G401 (cell line): ENCODE measurements around the gene ATG7. TPM values are rescaled to one million over a fixed set of nuclear protein-coding genes. Genes with fewer than 3 reads are reported as not detected.
"Not testable (repeated sequence)": the region's sequence is repeated elsewhere in the genome, so short reads cannot be mapped to it uniquely, and the experiment has no call there.

Experiments
- DNase-seq: peaks from one replicate; pipeline ENCODE4 v3.0.0-alpha.2; 2015; ENCODE audit warnings: low spot score
- in situ Hi-C: cut with HindIII; loops from 2 replicates; pipeline ENCODE4 v1.10.0; 2016; ENCODE audit warnings: low sequenced_read_pairs, mixed read lengths
- total RNA-seq: library from RNA; depleted of rRNA; stranded (reverse); fragments of >200 nt; shearing (Covaris generic); gene quantifications from 2 replicates; pipeline ENCODE4 v1.2.3, GENCODE V29; 2014

ATG7 gene
- total RNA-seq, 1 experiment from 2014 or later = 48.5 TPM

- in situ Hi-C loops = no loop called here
These were observed 204.5 kb downstream of the ATG7 start for GRCh38 chr3:11476735-11477144.

GRCh38 chr3:11477407-11477911 is 205.3 kb downstream of the ATG7 start:
- DNase-seq = no peak
- in situ Hi-C loops = no loop called here

More at GRCh38 chr3:11476735-11477144, 204.5 kb downstream of the ATG7 start:
- DNase-seq = no peak

DNA sequence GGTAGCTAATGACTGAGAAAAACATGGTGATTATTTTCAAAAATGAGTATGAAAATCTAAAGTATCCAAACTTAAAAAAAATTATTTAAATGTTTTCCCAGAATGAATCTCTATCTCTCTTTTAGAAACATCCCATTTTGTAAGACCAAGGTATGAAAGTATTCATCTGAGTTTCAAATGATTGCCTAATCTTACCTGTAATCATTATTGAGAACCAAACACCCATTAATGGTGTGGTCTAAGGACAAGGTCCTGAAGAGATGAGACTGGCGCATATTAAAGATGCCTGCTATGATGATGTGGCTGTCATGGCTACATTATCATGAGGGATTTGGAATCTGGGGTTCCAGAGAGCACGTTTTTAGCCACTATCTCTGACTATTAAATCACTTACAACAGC is 206.0 kb downstream of the ATG7 start:
- no peak for DNase-seq
- in situ Hi-C loops = no loop called here

GRCh38 chr3:11479221-11479620 is 207.0 kb downstream of the ATG7 start:
- in situ Hi-C loops = no loop called here
- DNase-seq = no peak

- no peak for DNase-seq
- in situ Hi-C loops = no loop called here
These were observed 208.6 kb downstream of the ATG7 start for GRCh38 chr3:11480663-11481298.

DNA sequence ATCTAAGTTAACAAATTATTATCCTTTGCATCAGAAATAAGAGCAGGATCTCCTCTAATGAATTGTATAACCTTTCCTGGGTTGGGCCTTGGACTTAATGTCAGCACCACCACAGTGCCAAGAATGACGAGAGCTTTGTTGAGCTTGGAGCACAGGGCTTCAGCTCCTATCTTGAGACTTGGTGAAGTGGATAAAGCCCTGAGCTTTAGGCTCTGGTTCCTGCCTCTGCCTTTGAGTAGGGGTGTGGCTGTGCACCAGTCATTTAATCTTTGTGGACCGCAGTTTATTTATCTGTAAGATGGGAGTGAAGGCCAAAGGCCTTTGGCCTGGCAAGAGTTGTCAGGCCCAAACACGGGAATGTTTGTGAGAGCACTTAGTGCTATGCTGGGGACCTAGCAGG is 209.4 kb downstream of the ATG7 start:
- in situ Hi-C loops = no loop called here
- DNase-seq = no peak

- DNase-seq = no peak
- in situ Hi-C loops = no loop called here
These were observed 209.8 kb downstream of the ATG7 start for GRCh38 chr3:11482021-11482420.

GRCh38 chr3:11488356-11488755 is 216.2 kb downstream of the ATG7 start:
- DNase-seq, in situ Hi-C loops: not testable (repeated sequence)

- in situ Hi-C loops = no loop called here
- DNase-seq = no peak
These were observed 222.1 kb downstream of the ATG7 start for GRCh38 chr3:11494131-11494916.

DNA sequence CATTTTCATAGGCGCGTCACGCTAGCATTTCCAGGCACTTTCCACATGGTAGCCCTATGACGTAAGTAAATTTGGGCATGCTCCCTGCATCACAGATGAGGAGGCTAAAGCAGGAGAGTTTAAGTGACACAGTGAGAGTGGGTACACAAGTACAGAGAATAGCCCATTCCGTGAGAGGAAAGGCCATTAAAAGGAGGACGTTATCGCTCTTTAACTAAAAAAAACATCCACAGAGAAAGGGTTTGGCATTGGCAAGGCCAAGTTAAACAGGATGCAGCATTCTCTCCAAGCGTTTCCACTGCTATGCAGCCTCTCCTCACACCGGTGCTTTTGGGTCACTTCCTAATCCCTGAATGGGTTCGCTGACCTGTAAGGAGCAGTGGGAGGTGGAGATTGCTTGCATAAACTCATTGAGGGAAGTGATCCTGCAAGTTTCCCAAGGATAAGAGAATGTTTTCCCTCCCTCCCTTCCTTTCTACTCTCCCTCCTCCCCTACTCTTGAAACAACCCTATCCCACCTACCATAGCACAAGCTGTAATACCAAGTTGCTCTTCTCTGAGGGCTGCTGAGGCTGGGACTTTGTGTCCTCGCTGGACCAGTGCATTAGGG is 223.9 kb downstream of the ATG7 start:
- no peak for DNase-seq
- in situ Hi-C loops = no loop called here

GRCh38 chr3:11498177-11498576 is 226.0 kb downstream of the ATG7 start:
- in situ Hi-C loops = no loop called here

GRCh38 chr3:11498646-11499045 is 226.4 kb downstream of the ATG7 start:
- DNase-seq = no peak
- in situ Hi-C loops = no loop called here

More at GRCh38 chr3:11498177-11498576, 226.0 kb downstream of the ATG7 start:
- DNase-seq = no peak

DNA sequence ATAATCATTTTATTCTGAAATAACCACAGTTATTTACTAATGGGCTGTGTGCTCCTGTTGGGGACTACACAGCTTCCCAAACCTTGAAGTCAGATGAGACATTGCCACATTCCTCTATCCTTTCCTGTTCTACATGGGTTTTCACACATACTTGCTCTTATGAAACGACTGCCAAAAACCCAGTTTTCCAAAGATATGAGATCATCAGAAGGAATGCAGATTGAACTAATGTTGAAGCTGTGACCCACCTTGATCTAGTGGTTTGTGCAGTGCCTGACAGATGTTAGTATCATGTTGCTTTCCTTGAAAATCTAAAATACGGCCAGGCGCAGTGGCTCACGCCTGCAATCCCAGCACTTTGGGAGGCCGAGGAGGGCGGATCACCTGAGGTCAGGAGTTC is 226.9 kb downstream of the ATG7 start:
- no peak for DNase-seq
- in situ Hi-C loops = no loop called here

DNA sequence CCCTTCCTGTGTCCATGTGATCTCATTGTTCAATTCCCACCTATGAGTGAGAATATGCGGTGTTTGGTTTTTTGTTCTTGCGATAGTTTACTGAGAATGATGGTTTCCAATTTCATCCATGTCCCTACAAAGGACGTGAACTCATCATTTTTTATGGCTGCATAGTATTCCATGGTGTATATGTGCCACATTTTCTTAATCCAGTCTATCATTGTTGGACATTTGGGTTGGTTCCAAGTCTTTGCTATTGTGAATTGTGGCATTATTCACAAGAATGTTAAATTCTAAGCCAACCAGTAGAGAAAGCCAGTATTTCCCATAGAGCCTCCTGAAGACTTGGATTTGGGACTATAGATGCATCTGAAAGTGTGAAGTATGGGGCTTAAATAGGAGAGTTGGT is 230.2 kb downstream of the ATG7 start:
- DNase-seq, in situ Hi-C loops: not testable (repeated sequence)

- in situ Hi-C loops = no loop called here
These were observed 235.5 kb downstream of the ATG7 start for GRCh38 chr3:11507719-11508118.

GRCh38 chr3:11508346-11509172 is 236.4 kb downstream of the ATG7 start:
- no peak for DNase-seq

More at GRCh38 chr3:11507719-11508118, 235.5 kb downstream of the ATG7 start:
- DNase-seq = no peak

DNA sequence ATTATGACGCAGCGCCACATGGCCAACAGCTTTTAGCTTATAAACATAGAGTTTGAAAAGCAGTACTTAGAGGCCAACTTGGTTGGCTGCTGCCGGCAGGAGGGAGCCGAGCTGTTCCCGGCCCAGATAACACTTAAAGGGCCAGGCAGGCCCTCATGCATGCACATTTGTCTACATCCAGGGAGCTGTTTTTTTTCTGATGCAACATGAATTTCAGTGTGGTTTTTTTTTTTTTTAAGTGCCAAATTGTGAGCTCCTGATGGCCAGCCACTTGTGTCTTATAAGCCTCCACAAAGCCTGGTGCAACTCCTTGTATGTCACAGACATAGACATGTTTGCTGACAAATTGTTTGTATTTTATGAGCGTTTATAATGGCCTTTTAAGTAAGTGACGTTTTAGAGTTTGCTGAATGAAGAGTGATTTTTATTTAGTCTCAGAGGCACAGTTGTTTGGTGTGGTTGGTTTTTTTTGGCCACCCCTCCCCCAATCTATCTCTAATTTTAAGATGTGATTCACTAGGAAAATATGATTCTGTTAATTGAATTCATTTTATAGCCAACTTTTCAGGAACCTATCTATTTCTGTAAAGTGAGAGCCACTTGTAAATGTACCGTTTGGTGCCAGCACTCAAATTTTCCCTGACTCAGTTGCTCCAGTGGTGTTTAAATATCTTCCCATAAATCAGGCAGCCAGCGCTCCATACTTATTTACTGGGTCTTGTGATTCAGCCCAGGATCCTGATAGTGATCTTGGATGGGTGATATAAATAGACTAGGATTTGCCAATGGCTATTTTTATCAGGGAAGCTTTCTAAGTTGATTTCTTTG is 237.2 kb downstream of the ATG7 start:
- in situ Hi-C loops = no loop called here
- peak; percentile 61 for DNase-seq

More at GRCh38 chr3:11508346-11509172, 236.4 kb downstream of the ATG7 start:
- in situ Hi-C loops = no loop called here

DNA sequence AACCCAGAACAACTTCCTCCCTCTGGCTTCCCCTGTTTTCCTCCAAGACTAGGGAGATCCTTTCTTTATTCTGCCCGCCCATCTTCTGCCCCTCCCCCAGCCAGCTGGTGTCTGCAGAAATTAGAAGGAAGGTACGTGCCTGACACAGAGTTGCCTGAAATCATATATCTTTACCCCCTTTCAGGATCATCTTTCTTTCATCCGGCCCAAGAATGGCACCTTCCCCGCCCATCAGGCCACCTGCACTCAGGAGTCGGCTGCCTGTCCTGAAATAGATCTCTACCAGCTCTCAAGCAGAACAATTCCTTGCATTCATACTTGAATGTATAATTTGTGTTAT is 237.8 kb downstream of the ATG7 start:
- in situ Hi-C loops = no loop called here

More for the DNA sequence above, 237.8 kb downstream of the ATG7 start:
- no peak for DNase-seq
